Measurements from ENCODE around the gene PKNOX2.
A peak's percentile ranks its signal among the peaks of the same experiment; 100 is the strongest.

The PKNOX2 gene

DNA sequence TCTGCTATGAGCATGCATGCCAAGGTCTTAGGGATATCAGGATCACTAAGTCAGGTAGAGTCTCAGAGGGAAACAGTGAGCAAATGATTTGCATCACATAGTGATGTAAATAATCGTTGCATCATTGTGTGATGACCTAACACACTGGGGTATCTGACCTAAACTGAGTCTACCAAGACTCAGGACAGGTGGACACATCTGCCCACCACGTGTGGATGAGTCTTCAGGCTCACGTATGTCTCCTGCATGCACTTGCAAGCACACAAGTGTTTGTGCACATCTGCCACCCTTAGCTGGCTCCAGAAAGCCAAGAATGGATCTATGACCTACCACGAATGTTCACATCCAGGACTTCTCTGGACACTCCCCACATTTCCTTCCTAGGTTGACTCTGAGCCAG, 220.3 kb downstream of the PKNOX2 start:
- Histone ChIP-seq H3K9me3 (replicated peaks; ENCODE audit: low read length) (no peaks in the 10 kb centered on the region), H3K36me3 (ENCODE audit: insufficient read depth, low read length) (no peaks in the 10 kb centered on the region), H3K4me1 (ENCODE audit: control insufficient read depth, insufficient read depth, low read length) (no peaks in the 10 kb centered on the region), H3K4me3 (ENCODE audit: low read length) (no peak overlapping the region), H3K9ac (ENCODE audit: low read depth, low read length) (no peak overlapping the region), H3K27me3 (ENCODE audit: control insufficient read depth, insufficient read depth, low read length) (peaks cover 6% of the 10 kb centered on the region), H3K4me2 (ENCODE audit: low read length) (no peak overlapping the region)

DNA sequence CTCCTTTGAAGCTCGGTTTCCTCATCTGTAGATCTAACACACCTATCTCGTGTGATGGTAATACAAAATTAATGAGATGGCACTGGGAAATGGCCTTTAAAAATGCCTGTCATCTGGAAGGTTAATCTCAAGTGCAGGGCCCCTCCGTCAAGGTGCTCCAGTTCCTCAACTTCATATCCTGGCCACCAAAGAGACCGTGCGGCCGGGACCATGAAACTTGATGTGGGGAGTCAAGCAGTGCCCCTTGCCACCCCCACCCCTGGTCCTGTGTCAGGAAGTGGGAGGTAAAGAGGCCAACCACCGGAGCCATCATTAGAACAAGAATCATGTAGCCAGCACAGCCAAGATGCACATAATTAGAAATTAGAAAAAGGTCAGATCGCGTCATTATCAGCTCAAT, 223.3 kb downstream of the PKNOX2 start:
- H3K9ac ChIP-seq (ENCODE audit: low read depth, low read length) = no peak overlapping the region
- no peaks in the 10 kb centered on the region for H3K9me3 ChIP-seq (replicated peaks; ENCODE audit: low read length)
- H3K4me3 ChIP-seq (ENCODE audit: low read length) = no peak overlapping the region
- H3K36me3 ChIP-seq (ENCODE audit: insufficient read depth, low read length) = no peaks in the 10 kb centered on the region
- no peaks in the 10 kb centered on the region for H3K27me3 ChIP-seq (ENCODE audit: control insufficient read depth, insufficient read depth, low read length)
- H3K4me2 ChIP-seq (ENCODE audit: low read length) = no peak overlapping the region
- H3K4me1 ChIP-seq (ENCODE audit: control insufficient read depth, insufficient read depth, low read length) = peaks cover 6% of the 10 kb centered on the region

DNA sequence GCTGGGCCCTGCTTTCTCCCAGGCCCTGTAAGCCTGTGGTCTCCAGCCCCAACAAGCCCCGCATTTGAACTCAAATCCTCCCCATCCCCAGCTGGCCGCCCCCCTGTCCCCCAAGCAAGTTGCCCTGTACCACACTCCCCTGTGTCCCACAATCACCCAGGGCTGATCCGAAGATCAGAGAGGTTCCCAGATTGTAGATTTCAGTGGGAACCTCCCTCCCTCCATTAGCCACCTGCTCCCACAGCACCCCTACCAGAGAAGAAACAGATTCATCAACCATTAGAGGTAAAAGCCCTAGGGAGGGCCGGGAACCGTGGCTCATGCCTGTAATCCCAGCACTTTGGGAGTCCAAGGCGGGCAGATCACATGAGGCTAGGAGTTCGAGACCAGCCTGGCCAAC, 224.1 kb downstream of the PKNOX2 start:
- Histone ChIP-seq H3K9ac (ENCODE audit: low read depth, low read length) (no peak overlapping the region), H3K4me2 (ENCODE audit: low read length) (no peak overlapping the region), H3K36me3 (ENCODE audit: insufficient read depth, low read length) (no peaks in the 10 kb centered on the region), H3K4me3 (ENCODE audit: low read length) (no peak overlapping the region), H3K27me3 (ENCODE audit: control insufficient read depth, insufficient read depth, low read length) (no peaks in the 10 kb centered on the region), H3K4me1 (ENCODE audit: control insufficient read depth, insufficient read depth, low read length) (peaks cover 6% of the 10 kb centered on the region), H3K9me3 (replicated peaks; ENCODE audit: low read length) (no peaks in the 10 kb centered on the region)

DNA sequence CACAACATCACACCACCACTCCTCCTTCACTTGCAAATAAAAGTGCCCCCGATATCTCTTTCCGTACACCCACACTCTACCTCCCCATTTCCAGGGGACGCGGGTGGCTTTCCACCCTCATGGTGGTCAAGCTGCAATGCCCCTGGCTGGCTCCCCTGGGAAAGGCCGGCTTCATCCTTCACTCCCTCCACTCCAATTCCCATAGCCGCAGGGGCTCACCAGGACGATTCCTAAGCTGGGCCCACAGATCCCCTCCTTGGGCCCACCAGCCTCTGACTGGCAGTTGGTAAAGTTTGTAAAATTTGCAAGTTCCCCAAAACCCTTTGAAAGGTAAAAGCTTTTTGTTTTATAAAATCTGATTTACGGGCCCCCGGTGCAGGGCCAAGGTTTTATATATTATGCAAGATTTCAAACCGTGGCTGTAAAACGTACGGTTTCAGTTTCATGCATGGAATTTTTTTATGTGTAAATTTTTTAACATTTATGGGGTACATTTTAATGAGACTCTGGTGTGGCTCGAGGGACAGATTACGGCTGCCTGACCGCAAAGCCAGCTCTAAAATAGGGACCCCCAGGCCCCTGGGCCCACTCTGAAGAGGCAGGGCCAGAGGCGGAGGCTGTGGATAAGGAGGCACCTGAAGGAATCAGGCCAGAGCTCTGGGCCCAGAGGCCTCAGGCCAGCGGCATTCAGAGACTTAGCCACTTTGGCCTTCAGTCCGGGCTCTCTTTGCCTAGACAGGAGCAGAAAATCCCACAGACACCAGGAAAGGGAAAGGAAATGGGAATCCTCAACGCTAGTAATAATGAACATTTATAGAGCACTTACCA, 225.0 kb downstream of the PKNOX2 start:
- Histone ChIP-seq H3K4me2 (ENCODE audit: low read length) (no peak overlapping the region), H3K36me3 (ENCODE audit: insufficient read depth, low read length) (no peaks in the 10 kb centered on the region), H3K4me1 (ENCODE audit: control insufficient read depth, insufficient read depth, low read length) (peaks cover 6% of the 10 kb centered on the region), H3K9ac (ENCODE audit: low read depth, low read length) (no peak overlapping the region), H3K9me3 (replicated peaks; ENCODE audit: low read length) (no peaks in the 10 kb centered on the region), H3K27me3 (ENCODE audit: control insufficient read depth, insufficient read depth, low read length) (no peaks in the 10 kb centered on the region), H3K4me3 (ENCODE audit: low read length) (no peak overlapping the region)

DNA sequence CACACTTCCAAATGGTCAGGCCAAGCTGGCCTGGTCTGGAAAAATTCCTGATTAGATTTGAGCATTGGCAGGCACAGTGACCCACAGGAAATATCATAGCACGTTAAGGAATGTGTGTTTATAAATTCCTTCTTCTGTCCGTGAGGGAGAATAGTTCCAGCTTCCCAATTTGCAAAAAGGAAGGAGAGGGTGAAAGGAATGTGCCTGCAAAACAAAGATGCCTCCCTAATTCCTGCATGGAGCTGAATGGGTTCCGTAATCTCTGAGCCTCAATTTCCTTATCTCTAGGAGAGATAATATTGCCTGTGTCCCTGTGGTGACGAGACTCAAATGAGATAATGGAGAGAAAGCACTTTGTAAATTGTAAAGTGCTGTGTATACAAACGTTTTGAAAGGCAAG, 226.4 kb downstream of the PKNOX2 start:
- Histone ChIP-seq H3K4me1 (ENCODE audit: control insufficient read depth, insufficient read depth, low read length) (peaks cover 6% of the 10 kb centered on the region), H3K36me3 (ENCODE audit: insufficient read depth, low read length) (no peaks in the 10 kb centered on the region), H3K9ac (ENCODE audit: low read depth, low read length) (peak overlapping the region; percentile 17), H3K27me3 (ENCODE audit: control insufficient read depth, insufficient read depth, low read length) (no peaks in the 10 kb centered on the region), H3K4me3 (ENCODE audit: low read length) (no peak overlapping the region), H3K9me3 (replicated peaks; ENCODE audit: low read length) (no peaks in the 10 kb centered on the region), H3K4me2 (ENCODE audit: low read length) (peak overlapping the region; percentile 27)

DNA sequence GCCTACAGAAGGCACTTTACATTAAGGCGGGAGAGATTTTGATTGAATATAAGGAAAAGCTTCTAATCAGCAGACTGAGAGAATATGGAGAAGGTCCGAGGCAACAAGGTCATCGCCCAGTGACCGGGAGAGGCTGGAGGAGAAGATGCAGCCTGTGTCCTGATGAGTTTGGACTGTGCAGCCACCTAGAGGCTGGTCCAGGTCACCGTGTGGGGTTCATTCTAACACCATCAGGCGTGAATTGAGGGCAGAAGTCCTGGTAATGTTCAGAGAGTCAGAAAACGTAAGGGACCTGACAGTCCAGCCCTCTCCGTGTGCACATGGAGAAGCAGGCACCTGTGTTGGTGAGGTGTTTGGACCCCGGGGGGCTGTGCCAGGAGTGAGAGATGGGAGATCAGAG, 228.8 kb downstream of the PKNOX2 start:
- Histone ChIP-seq H3K4me3 (ENCODE audit: low read length) (no peak overlapping the region), H3K4me2 (ENCODE audit: low read length) (no peak overlapping the region), H3K27me3 (ENCODE audit: control insufficient read depth, insufficient read depth, low read length) (no peaks in the 10 kb centered on the region), H3K9ac (ENCODE audit: low read depth, low read length) (no peak overlapping the region), H3K36me3 (ENCODE audit: insufficient read depth, low read length) (peaks cover 4% of the 10 kb centered on the region), H3K9me3 (replicated peaks; ENCODE audit: low read length) (no peaks in the 10 kb centered on the region), H3K4me1 (ENCODE audit: control insufficient read depth, insufficient read depth, low read length) (peaks cover 6% of the 10 kb centered on the region)

DNA sequence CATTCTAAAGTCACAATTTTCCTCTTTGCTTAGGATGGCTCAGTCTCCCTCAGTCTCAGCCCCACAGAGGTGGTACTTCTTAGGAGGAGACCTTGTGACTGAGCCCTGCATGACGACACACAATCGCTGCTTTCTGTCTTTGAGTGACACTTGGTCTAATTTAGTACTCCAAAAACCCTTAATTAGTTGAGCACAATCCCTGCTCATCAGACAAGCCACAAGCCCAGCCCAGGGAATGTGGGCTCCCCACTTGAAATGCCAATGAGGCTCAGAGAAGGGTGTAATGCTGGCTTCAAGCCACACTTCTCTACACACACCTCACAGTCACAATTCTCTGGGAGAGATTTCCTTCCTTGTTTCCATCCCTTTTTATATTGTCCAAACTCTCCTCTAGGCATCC, 229.7 kb downstream of the PKNOX2 start:
- peaks cover 4% of the 10 kb centered on the region for H3K36me3 ChIP-seq (ENCODE audit: insufficient read depth, low read length)
- no peak overlapping the region for H3K4me3 ChIP-seq (ENCODE audit: low read length)
- no peak overlapping the region for H3K9ac ChIP-seq (ENCODE audit: low read depth, low read length)
- no peaks in the 10 kb centered on the region for H3K27me3 ChIP-seq (ENCODE audit: control insufficient read depth, insufficient read depth, low read length)
- no peak overlapping the region for H3K4me2 ChIP-seq (ENCODE audit: low read length)
- no peaks in the 10 kb centered on the region for H3K9me3 ChIP-seq (replicated peaks; ENCODE audit: low read length)
- H3K4me1 ChIP-seq (ENCODE audit: control insufficient read depth, insufficient read depth, low read length) = peaks cover 6% of the 10 kb centered on the region

DNA sequence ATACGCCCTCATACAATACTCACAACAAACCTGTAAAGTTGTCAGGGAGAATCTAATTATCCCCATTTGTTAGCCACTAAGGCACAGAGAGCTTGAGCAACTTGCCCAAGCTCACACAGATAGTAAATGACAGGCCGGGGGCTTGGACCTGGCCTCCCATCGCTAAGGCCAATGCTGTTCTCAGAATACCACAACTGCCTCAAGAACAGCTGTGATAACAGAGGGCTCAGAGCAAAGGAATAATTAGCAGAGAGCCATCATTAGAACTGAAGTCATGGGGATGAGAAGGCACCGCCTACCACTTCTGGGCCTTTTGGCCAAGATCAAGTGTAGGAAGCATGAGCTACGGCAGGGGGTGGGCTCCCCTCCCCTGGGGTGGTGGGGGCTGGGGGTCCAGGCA, 232.9 kb downstream of the PKNOX2 start:
- H3K9ac ChIP-seq (ENCODE audit: low read depth, low read length) = no peak overlapping the region
- peaks cover 4% of the 10 kb centered on the region for H3K36me3 ChIP-seq (ENCODE audit: insufficient read depth, low read length)
- no peaks in the 10 kb centered on the region for H3K9me3 ChIP-seq (replicated peaks; ENCODE audit: low read length)
- peaks cover 14% of the 10 kb centered on the region for H3K4me1 ChIP-seq (ENCODE audit: control insufficient read depth, insufficient read depth, low read length)
- H3K4me3 ChIP-seq (ENCODE audit: low read length) = no peak overlapping the region
- no peaks in the 10 kb centered on the region for H3K27me3 ChIP-seq (ENCODE audit: control insufficient read depth, insufficient read depth, low read length)
- no peak overlapping the region for H3K4me2 ChIP-seq (ENCODE audit: low read length)

DNA sequence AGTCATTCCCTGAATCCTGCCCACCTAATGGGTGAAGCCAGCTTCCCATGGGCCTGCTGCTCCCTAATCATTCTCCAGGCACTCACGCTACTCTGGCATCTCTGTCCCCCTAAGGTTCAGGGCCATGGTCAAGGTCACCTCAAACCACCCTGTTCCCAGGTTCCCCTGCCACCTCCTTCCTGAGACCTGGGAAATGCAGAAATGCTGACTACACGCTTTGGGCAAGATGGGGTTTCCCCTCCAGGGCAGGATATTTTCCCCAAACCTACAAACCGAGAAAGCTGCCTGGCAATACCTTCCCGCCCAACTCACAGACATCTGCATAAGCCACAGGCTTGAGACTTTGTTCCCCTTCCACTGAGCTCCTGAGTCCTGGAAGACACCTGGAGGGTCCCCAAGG, 233.9 kb downstream of the PKNOX2 start:
- Histone ChIP-seq H3K4me3 (ENCODE audit: low read length) (no peak overlapping the region), H3K9me3 (replicated peaks; ENCODE audit: low read length) (no peaks in the 10 kb centered on the region), H3K4me2 (ENCODE audit: low read length) (no peak overlapping the region), H3K36me3 (ENCODE audit: insufficient read depth, low read length) (peaks cover 4% of the 10 kb centered on the region), H3K9ac (ENCODE audit: low read depth, low read length) (no peak overlapping the region), H3K27me3 (ENCODE audit: control insufficient read depth, insufficient read depth, low read length) (peaks cover 3% of the 10 kb centered on the region), H3K4me1 (ENCODE audit: control insufficient read depth, insufficient read depth, low read length) (peaks cover 18% of the 10 kb centered on the region)

DNA sequence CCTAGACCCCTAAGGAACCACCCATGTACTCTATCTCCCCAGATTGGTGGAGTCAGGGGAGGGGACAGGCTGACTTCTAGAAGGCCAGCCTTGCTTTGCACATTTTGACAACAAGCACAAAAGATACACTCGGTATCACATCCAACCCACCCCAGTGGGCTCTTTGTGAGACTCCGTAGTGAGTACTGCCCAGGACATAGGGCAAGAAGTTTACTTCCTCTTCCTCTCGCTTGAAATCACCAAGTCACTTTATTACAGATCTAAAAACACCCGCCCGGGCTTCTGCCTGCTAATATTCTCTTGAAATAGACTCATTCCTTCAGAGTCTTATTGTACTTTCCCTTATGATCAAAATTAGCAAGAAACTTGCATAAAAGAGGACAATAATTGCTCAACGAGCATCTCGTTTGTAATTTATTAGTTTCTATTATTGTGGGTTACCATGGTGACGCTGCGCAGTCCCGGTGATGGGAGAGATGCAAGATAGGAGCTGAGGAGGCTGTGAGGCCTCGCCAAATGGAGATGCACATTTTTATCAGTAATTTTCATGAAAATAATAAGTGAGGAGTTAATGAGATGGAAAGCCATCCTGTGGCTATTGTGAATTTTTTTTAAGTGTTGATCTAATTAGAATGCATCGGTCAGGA, 234.6 kb downstream of the PKNOX2 start:
- H3K9me3 ChIP-seq (replicated peaks; ENCODE audit: low read length) = no peaks in the 10 kb centered on the region
- no peak overlapping the region for H3K4me3 ChIP-seq (ENCODE audit: low read length)
- peaks cover 20% of the 10 kb centered on the region for H3K4me1 ChIP-seq (ENCODE audit: control insufficient read depth, insufficient read depth, low read length)
- H3K27me3 ChIP-seq (ENCODE audit: control insufficient read depth, insufficient read depth, low read length) = peaks cover 3% of the 10 kb centered on the region
- H3K4me2 ChIP-seq (ENCODE audit: low read length) = no peak overlapping the region
- H3K9ac ChIP-seq (ENCODE audit: low read depth, low read length) = no peak overlapping the region
- H3K36me3 ChIP-seq (ENCODE audit: insufficient read depth, low read length) = peaks cover 4% of the 10 kb centered on the region

DNA sequence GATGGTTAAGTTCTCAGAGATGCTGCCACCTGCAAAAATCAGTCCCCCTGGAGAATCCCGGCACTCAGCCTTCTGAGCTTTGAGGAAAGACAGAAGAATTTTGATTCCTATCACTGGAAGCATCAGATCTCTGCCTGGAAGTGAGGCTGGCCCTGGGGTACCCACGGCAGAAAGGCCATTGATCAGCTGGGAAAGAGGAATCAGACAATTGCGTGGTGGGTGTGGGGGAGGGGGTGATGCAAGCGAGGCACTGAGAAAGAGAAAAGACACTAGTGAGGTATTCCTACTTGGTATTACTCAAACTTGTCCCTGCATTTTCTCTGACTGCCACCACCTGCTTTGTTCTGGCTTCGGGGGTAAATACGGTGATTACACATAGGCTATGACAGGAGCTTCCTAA, 235.4 kb downstream of the PKNOX2 start:
- Histone ChIP-seq H3K36me3 (ENCODE audit: insufficient read depth, low read length) (peaks cover 4% of the 10 kb centered on the region), H3K4me1 (ENCODE audit: control insufficient read depth, insufficient read depth, low read length) (peaks cover 29% of the 10 kb centered on the region), H3K4me3 (ENCODE audit: low read length) (no peak overlapping the region), H3K9ac (ENCODE audit: low read depth, low read length) (no peak overlapping the region), H3K4me2 (ENCODE audit: low read length) (no peak overlapping the region), H3K27me3 (ENCODE audit: control insufficient read depth, insufficient read depth, low read length) (peaks cover 3% of the 10 kb centered on the region), H3K9me3 (replicated peaks; ENCODE audit: low read length) (no peaks in the 10 kb centered on the region)

DNA sequence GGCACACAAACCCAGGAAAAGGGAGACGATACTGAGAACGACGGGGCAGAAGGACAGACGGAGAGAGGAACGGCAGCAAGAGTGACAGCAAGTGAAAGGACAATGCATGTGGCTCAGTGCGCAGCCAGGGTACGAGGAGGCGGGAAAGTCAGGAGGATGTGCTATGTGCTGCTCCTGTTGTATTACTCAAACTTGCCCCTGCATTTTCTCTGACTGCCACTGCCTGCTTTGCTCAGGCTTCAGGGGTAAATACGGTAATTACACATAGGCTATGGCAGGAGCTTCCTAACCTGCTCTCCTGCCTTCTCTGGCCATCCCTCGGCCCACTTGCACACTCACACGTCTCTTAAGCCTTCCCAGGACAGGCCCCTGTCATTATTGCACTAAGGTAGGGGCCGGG, 236.7 kb downstream of the PKNOX2 start:
- H3K9ac ChIP-seq (ENCODE audit: low read depth, low read length) = no peak overlapping the region
- no peaks in the 10 kb centered on the region for H3K9me3 ChIP-seq (replicated peaks; ENCODE audit: low read length)
- H3K36me3 ChIP-seq (ENCODE audit: insufficient read depth, low read length) = peaks cover 4% of the 10 kb centered on the region
- no peak overlapping the region for H3K4me2 ChIP-seq (ENCODE audit: low read length)
- peaks cover 7% of the 10 kb centered on the region for H3K27me3 ChIP-seq (ENCODE audit: control insufficient read depth, insufficient read depth, low read length)
- H3K4me1 ChIP-seq (ENCODE audit: control insufficient read depth, insufficient read depth, low read length) = peaks cover 32% of the 10 kb centered on the region
- no peak overlapping the region for H3K4me3 ChIP-seq (ENCODE audit: low read length)

Measured in skeletal muscle satellite cell (primary cell).